Midbrain (tissue), 1 donor: ENCODE results near the gene HOXD10.

ENCODE experiments used
- DNase-seq: peaks from one replicate; lab custom pipeline; 2025; lab: John Stamatoyannopoulos, UW

Gene HOXD10

DNA sequence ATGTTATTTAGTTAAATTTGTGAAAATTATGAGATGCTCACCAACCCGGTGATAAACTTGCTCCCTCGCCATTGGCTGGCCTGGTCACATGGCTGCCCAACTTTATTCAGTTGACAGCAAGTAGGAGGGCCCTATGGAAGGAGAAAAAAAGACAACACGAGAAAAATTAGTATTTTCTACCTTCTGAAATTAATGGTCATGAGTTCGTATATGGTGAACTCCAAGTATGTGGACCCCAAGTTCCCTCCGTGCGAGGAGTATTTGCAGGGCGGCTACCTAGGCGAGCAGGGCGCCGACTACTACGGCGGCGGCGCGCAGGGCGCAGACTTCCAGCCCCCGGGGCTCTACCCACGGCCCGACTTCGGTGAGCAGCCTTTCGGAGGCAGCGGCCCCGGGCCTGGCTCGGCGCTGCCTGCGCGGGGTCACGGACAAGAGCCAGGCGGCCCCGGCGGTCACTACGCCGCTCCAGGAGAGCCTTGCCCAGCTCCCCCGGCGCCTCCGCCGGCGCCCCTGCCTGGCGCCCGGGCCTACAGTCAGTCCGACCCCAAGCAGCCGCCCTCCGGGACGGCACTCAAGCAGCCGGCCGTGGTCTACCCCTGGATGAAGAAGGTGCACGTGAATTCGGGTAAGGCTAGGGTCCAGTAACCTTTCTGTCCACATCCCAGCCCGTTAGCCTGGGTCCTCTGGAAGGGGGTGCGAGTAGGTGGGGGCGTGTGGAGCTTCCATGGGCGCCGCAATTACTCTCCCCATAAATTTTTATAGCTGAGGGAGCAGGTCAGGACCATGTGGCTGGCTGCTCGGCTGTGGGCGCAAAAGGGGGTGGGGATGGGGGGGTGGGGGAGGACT lies 35.1 kb downstream of the HOXD10 start, which contains the start of gene HOXD4:
HOXD4 (plus strand) TSS at position 109 of the 846 bp plus-strand sequence; CDS start at position 193, 84 bp downstream.
- no peak for DNase-seq

DNA sequence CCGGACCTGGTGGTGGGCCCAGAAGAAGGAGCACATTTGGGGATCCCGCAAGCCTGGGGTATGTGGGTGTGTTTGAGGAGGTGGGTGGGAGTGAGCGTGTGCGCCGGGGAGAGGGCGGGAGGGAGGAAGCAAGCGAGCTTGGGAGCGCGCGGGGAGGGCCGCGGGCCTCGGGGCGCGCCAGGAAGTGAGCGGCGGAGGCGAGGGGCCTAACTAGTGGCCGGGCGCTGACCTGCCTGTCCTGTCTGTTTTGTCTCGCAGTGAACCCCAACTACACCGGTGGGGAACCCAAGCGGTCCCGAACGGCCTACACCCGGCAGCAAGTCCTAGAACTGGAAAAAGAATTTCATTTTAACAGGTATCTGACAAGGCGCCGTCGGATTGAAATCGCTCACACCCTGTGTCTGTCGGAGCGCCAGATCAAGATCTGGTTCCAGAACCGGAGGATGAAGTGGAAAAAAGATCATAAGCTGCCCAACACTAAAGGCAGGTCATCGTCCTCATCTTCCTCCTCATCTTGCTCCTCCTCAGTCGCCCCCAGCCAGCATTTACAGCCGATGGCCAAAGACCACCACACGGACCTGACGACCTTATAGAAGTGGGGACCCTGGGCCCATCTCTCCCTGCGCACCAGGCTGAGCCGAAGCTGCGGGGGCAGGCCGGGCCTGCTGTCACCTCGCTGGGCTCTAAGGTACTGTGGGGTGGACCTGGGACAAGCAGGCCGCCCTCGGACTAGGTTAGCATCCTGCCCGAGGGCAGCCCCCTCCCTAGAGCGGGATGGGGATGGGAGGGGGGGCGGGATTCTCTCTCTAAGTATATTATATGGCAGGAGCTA lies 36.0 kb downstream of the HOXD10 start:
- no peak for DNase-seq

DNA sequence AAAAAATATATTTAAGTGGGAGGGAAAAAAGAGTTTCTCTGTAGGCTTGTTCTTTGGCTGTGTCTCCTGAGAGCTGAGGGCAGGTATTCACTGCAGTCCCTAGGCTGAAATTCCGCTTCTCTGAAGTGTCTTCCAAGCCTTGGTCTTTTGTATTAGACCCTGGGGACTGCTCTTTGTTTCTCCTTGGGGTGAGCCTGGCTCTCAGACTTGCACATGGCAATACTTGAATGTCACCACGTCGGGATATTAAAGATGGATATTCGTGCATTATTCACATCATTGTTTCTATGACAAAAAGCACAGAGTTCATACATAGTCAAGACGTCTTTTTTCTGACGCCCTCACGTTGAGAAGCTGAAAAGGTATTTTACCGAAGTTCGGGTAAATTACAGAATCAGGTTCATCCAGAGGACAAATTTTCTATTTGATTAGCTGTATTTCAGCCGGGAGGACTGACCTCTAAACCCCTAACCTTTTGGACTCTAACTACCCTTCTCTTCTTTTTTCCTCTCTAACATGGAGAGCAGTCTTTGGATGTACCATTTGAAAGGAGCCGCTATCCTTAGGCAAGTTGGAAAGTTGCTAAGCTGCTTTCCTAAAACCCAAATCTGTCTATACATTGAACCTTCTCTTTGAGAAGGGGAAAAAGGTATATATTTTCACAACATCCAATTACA lies 38.1 kb downstream of the HOXD10 start:
- no peak for DNase-seq

DNA sequence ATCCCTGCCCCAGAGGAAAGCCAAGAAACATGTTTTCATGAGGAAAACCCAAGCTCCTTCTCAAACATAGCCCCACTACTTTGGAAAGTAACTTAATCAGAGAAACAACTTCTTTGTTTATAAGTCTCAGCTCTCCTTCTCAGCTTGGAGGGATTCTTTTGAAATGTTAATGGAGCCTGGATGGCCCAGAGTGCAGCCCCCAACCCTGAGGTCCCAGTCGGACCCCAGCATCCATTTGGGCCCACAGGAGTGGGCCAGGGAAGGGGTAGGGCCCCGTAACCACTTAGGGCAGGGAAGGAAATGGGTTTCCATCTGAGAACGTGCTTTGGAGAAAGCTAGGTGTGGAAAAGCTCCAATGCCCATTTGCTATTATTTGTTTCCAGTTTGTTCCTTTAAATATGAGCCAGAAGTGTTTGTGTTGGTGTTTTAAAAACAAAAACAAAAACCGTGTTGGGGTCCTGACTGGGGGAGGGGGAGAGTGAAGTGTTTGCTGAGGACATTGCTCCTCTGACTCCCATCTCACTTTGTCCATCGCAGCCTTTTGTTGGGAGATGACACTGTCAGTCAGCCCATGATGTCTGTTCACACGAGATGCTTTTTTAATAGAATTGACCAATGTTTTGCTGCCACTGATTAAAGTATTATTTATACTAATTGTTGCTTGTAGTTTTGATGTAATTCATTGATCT lies 38.9 kb downstream of the HOXD10 start:
- DNase-seq, result no peak

DNA sequence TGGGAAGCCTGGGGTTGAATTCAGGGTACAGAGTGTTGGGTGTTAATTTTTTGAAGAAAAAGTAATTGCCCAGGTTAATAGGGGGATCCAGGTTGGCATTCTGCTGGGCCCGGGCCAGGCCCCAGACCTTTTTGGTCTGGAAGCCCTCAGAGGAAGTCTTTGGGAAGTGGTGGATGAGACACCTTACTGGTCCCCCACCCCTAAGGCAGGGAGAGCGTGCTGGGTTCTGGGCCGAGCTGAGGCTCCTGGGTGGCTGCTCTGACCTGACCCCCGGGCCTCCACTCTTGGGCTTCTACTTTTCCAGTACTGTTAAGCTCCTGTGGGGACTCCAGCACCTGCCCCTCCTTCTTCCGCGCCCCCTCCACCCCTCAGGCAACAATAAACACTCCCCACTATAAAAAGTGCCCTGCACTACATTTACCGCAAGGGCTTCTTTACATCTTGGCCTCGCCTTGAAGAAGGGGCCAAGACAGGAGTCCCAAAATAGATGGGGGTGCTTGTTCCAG lies 39.8 kb downstream of the HOXD10 start:
- DNase-seq, result no peak

DNA sequence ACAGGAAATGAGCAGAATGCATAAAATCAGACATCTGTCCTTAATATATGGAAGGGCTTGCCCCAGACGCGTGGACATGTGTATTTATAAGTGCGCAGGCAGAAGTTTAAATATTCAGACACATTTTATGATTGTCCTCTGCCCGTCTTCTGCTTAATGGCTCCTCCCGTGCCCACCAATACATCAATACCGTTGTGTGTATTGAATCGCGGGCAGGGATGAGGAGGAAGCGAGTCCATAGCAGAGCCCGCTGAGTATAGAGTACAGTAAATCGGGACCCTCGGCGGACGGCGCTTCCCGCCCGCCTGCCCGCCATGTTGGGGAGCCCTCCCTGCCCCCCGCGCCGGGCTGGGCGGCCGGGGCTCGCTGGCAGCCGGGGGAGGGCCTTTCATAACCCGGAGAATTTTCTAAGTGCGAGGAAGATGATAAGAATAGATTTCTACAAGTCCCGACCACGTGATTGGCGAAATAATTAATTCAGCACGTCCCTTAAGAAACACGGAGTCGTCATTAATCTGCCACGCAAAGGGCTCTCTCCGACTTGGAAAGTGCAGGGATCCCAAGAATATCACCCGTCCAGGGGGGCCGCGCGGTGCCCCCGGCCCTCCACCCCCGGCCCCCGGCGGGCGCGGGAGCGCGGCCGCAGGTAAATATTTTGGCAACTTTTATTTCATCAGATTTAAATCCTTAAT lies 40.4 kb downstream of the HOXD10 start, which contains the start of gene HOXD3:
HOXD3 (plus strand) TSS at position 501 of the 692 bp plus-strand sequence. CDS start 11,808 bp downstream, outside the sequence.
- no peak for DNase-seq

DNA sequence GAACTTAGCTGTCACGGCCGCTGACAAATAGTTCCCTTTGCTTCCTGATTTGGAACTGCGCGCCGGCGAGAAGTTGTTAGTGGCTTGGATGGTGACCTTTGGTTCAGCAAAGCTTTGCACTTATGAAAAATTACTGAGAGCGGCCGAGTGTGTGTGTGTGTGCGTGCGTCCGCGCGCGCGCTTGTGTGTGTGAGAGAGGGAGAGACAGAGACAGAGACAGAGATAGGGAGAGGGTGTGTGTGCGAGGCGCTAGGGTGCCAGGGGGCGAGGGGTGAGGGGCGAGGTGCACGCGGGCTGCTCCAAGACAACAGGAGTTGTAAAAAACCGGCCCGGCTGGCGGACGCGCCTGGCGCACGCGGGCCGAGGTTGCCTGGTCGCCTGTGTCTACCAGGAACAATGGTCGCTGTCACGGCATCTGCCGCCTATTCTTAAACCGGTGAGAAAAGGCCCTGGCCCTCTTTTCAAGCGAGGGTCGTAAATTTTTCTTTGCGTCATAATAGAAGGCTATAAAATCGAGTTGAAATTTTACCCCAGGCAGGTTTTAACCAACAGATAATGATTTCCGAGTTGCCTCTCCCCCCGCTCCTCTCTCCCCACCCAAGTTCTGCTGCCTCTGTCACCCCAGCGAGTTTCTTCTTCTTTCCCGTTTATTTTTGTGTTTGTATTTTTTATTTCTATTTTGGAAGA lies 41.1 kb downstream of the HOXD10 start:
- DNase-seq, result no peak

DNA sequence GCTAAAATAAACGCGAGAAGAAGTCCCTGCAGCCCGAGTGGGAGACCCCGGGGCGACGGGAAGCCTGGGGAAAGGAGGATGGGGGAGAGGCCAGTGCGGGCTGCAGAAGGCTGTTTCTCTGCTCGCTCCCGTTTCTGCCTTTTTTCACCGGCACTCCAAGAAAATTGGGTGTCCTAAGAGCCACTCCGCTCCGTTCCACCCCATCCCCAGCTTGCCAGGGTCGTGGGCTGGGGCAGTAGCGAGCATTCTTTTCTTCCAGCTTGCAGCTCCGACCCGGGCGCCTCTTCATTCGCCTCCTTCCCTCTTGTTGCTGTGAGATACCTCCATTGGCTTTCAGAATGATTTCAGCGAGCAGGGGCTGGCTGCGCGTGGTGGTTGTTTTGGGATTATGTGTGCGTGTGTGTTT lies 41.6 kb downstream of the HOXD10 start:
- no peak for DNase-seq

DNA sequence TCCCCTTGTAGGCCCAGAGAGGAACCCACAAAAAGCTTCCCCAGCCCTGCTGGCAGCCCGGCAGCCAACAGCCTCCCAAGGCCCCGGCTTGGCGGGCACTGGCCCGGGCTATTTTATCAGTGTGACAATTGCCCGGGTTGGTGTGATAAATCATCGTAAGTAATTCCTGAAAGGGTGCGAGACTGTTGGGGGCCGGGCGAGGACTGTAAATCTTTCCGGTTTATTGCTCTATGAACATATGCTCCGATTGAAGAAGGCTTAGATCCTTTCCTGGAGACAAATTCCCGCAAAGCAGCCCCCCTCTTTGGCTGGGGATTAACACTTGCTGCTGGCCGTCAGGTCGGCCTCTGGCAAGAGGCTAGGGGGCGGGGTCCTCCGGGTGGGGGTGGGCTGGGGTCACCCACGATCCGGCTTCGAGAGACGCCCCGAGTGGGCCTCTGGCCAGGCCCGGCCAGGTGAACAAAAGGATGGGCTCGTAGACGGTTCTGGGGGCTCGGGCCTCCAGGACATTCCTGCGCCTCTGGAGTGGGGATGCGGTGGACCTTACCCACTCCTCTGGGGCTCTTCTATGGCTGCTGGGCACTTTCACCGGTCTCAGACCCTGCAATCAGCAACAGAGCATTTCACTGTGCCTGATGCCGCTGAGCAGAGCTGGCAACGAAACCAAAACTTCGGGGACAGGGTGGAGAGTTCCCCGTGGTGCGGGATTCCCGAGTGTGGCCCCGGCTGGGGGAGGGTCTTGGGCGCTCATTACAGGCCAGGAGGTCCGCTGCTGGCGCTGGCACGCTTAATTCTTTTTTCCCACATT lies 42.5 kb downstream of the HOXD10 start:
- DNase-seq, result no peak

DNA sequence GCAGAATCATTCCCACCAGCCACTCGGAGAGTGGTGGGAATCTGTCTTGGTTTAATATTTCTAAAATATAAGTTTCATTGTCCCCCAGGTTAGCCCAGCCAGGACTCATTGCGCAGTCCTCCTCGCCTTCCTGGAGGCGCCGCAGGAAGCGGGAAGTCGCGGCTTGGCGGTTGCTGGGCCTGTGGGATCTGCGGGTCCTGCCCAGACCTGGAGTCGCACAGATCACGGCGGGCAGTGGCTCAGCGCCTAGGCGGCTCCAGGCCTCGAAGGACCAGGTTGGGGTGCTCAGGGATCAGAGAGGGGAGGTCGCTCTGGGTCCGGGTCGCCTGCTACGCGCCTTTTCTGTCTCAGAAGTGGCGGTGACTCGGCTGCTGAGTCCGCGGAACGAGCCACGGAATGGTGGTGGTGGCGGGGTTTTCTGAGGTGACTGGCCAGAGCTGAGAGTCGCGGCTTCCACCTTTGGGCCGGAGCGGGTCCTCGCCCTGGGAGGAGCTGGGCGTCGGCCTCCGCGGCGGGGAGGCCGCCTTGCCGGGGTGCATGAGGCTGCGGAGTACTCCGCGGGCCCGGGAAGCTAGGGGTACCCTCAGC lies 43.2 kb downstream of the HOXD10 start:
- no peak for DNase-seq

DNA sequence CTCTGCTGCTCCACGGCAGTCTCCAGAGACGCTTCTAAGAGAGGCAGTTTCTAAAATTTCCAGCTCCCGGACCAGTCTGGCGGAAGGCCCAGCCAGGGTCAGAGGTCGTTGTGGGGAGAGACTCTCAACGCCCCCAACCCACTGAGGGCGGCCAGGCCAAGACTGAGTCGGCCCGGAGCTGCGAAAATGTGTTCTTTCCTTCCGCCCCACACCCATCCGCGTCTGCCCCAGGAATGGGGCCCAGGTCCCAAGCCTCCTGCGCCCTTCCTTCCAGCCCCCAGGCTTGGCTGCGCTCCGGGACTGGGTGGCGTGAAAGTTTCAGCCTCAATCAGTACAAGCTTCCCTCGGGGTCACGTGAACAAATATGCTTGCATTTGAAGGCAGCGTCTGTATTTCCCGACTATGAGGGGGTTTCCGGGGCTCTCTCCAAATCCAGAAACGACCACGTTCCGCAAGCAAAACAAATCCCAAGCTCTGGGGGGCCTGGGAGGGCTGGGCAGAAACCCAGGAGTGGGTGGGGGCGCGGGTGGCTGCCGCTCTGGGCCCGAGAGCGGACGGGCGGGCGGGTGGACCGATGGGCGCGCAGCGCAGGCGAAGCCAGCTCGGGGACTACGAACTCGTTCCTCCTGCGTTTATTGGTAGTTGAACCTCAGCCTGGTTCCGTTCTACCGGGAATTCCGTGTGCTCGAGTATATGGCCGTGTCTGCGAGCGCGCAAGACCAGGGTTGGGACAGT lies 43.8 kb downstream of the HOXD10 start:
- DNase-seq, result no peak

DNA sequence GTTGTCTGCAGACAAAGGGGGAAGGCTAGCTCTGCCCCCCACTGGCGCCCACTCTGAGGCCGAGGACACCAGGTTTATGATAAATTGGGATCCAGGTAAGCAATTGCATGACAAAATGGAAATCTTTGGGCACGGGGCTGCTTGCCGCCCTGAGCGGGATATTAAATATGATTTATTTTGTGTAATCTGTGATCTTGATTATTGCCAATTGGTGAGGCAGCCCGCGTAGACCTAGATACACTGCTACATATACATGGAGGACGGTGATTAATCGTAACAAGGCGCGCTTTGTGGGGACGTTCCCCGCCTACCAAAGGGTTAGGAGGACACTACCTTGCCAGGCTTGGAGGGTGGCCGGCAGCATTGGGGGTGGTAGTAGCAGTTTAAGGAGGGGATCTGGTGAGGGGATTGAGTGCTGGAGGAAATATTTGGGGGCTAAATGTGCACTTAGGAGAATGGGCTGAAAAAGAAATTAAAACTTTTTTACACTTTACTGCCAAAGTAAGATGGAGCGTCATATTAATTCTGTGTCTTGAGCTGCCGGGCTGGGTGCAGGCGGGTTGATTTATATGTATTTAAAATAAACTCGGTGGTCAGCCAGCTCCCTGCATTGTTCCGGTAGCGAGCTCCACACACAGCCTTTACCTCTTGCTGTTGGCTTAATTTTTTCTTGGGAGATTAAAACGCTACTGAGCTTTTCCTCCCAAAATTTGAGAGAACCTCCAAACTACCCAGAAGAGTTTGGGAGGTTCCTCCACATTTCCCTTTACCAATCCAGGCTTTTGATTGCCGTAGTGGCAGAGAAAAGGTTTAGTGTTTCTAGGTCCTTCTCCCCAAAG lies 44.6 kb downstream of the HOXD10 start:
- no peak for DNase-seq

DNA sequence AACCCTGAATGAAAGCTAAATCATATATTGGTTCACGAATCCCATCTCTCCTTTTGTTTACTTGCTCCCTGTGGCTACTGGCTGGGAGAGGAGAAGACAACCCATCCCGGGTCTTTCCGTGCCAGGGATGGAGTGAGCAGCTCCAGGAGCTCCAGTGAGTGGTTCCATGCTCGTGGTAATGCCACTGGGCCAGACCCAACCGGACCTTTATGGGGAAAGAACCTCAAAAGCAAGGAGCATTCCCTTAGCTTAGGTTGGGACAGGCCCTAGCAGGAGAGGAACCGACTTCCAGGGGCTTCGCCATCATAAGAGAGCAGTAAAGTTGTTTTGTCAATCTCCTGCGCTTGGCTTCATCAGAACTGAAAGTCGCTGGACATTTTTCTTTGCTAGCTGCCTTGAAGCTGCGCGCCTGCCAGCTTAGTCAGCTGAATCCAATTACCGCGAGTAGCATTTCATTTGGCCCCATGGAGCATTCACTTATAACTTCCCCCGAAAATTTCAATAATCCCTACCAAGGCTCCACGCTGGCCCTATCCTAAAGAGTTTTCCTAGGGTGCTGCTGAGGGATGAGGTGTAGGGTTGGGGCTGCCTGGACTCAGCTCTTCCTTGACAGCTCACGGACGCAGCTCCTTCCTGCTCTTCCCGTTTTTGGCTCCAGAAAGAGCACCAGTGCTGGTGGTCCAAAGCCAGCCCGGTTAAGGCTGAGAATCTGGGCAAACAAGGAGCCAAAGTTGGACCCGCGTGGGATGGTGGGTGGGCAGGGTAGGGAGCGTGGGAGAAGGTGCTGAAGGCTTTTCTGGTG lies 45.4 kb downstream of the HOXD10 start:
- DNase-seq, result no peak

DNA sequence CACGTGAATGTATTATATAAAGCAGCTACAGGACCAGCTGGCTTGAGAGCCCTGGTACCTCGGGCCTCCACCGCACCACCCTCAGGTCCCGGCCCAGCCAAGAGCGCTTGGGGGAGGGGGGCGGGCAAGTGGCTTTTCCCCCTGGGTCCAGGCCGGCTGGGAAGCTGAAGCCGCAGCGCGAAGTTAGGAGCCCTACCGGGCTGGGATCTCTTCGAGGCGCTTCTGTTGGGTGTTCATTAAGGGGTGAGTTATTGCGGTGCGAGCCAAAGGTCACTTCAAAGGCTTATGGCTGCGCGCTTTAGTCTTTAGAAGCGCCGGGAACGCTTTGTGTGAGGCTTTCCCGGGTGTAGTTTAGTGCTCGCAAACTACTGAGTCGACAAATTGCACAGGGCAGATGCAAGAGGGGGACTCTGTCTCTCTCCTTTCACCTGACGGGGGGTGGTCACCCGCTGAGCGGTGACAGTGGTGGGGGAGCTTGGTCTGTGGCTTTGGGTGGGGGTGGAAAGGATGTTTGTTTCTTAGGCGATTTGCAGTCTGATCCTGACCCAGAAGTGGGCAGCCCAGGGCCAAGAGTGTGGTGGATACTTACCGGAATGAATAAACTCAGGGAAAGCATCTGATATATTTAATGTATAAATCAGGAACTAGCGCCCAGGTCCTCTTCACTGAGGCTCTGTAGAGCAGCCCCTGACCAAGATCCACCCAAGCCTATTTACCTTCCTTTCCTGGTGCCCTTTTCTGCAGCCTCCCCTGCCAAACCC lies 46.5 kb downstream of the HOXD10 start:
- DNase-seq, result no peak

DNA sequence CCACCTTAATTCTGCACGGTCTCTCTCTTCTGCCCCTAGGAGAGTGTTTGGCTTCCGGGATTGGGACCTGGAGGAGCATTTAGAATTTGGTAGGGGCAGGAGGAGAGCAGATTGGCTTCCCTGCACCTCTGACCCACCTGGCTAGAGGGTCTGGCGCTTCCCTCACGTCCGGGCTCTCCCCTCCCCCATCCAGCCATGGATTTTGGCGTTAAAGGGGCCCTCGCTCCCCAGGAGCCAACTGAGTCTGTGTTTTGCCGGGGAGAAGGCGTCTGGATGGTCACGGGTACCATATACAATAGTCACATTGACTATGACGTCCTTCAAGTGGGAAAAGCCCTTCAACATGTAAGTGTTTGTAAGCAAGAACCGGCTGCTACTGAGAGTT lies 47.1 kb downstream of the HOXD10 start:
- no peak for DNase-seq

DNA sequence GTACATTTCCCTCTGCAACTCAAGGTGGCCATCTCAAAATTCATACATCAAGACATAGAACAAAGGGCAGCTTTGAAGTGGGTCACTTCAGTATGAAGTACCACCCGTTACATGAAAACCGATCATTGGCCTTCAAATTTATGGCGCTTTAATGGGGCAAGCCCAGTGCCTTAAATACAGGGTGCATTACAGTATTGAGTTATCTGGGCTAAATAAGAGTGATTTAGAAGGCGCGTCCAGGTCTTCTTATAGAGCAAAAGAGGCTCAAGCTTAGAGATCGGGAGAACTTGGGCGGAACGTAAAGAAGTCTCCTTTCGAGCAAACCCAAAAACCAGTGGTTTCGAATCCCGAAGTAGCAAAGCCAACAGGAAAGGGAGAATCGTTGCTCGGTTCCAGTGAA lies 47.6 kb downstream of the HOXD10 start:
- no peak for DNase-seq
